ACHN (cell line): Measurements from ENCODE around the gene NRG2.

Source experiments
- DNase-seq: peaks from one replicate; pipeline ENCODE4 v3.0.0-alpha.2; 2015
- in situ Hi-C: cut with HindIII; loops from 2 replicates; pipeline ENCODE4 v1.10.0; 2017; ENCODE audit warnings: low sequenced_read_pairs, low pct_ligation_motif_present, low pct_unique_long_range_greater_than_20kb

NRG2 gene

GRCh38 chr5:140042643-140043507 is at the start of gene NRG2:
TSS of gene NRG2 (minus strand) at chr5:140043299.
- peak; percentile 82 for DNase-seq
- in situ Hi-C loops = no loop called here

- DNase-seq = no peak
- in situ Hi-C loops = no loop called here
Observed at GRCh38 chr5:140090251-140090650, 47.2 kb upstream of the NRG2 start.

- in situ Hi-C loops = no loop called here
- no peak for DNase-seq
Observed at GRCh38 chr5:140084541-140084940, 41.4 kb upstream of the NRG2 start.

- in situ Hi-C loops = no loop called here
- no peak for DNase-seq
Observed at GRCh38 chr5:140083650-140084049, 40.6 kb upstream of the NRG2 start.

GRCh38 chr5:140083120-140083519 is 40.0 kb upstream of the NRG2 start:
- in situ Hi-C loops = no loop called here
- no peak for DNase-seq

- in situ Hi-C loops = no loop called here
- no peak for DNase-seq
Observed at GRCh38 chr5:140076788-140077187, 33.7 kb upstream of the NRG2 start.

GRCh38 chr5:140076142-140076541 is 33.0 kb upstream of the NRG2 start:
- in situ Hi-C loops = no loop called here
- no peak for DNase-seq

GRCh38 chr5:140075371-140075770 is 32.3 kb upstream of the NRG2 start:
- in situ Hi-C loops = no loop called here
- DNase-seq = peak; percentile 9

- peak; percentile 13 for DNase-seq
- in situ Hi-C loops = no loop called here
Observed at GRCh38 chr5:140073296-140073695, 30.2 kb upstream of the NRG2 start.

- in situ Hi-C loops = no loop called here
- no peak for DNase-seq
Observed at GRCh38 chr5:140072812-140073211, 29.7 kb upstream of the NRG2 start.

GRCh38 chr5:140060816-140061215 is 17.7 kb upstream of the NRG2 start:
- no peak for DNase-seq
- in situ Hi-C loops = no loop called here

GRCh38 chr5:140058212-140058932 is 15.3 kb upstream of the NRG2 start:
- in situ Hi-C loops = no loop called here
- DNase-seq = no peak

GRCh38 chr5:140056880-140057279 is 13.8 kb upstream of the NRG2 start:
- DNase-seq = no peak
- in situ Hi-C loops = no loop called here

GRCh38 chr5:140055152-140055551 is 12.1 kb upstream of the NRG2 start:
- DNase-seq = no peak
- in situ Hi-C loops = no loop called here

GRCh38 chr5:140054086-140054689 is 11.1 kb upstream of the NRG2 start:
- in situ Hi-C loops = no loop called here
- no peak for DNase-seq

GRCh38 chr5:140051950-140052349 is 8.9 kb upstream of the NRG2 start:
- DNase-seq = no peak
- in situ Hi-C loops = no loop called here

GRCh38 chr5:140049713-140050112 is 6.6 kb upstream of the NRG2 start:
- in situ Hi-C loops = no loop called here
- DNase-seq = no peak

GRCh38 chr5:140049205-140049604 is 6.1 kb upstream of the NRG2 start:
- DNase-seq = no peak
- in situ Hi-C loops = no loop called here

GRCh38 chr5:140044041-140044440 is 942 bp upstream of the NRG2 start:
- in situ Hi-C loops = no loop called here
- peak; percentile 8 for DNase-seq

GRCh38 chr5:140043508-140043872 is 391 bp upstream of the NRG2 start:
- in situ Hi-C loops = no loop called here
- peak; percentile 53 for DNase-seq
